ENCODE measurements around the gene MCOLN2.

MCOLN2 gene

GRCh38 chr1:85027242-85027983 lies 30.5 kb upstream of the MCOLN2 start:
- no peaks in the 10 kb centered on the region for H3K9me3 ChIP-seq (ENCODE audit: control insufficient read depth, insufficient read depth, low read depth, low read length)
- H3K27ac ChIP-seq (ENCODE audit: extremely low read depth, low read depth, low read length) = no peak overlapping the region
- H3K4me3 ChIP-seq (ENCODE audit: low read depth, low read length) = no peak overlapping the region
- TF ChIP-seq ZNF555 (tag by site-specific recombination; conservative IDR thresholded peaks at IDR 0.05) = no peak
- TF ChIP-seq ZNF654 (tag by site-specific recombination; IDR thresholded peaks at IDR 0.05; ENCODE audit: low read depth) = peak; percentile 18; the same call in 1 of the 2 replicates
- TF ChIP-seq ZNF704 (tag by site-specific recombination; IDR thresholded peaks at IDR 0.05) = no peak
- no peak for TF ChIP-seq ZFHX2 (tag by site-specific recombination; conservative IDR thresholded peaks at IDR 0.05)
- no peak for TF ChIP-seq MEIS1 (CRISPR knock-in tag; IDR thresholded peaks at IDR 0.05; ENCODE audit: borderline replicate concordance)
- peaks cover 33 to 58% of the 10 kb centered on the region in 2 experiments for H3K36me3 ChIP-seq (ENCODE audit: control insufficient read depth in 2 of 2, insufficient read depth in 1 of 2, low read length in 2 of 2)
- POLR2A ChIA-PET = no interaction called here
- H3K4me1 ChIP-seq (ENCODE audit: control insufficient read depth, insufficient read depth, low read length) = no peaks in the 10 kb centered on the region
- CTCF ChIA-PET = interaction anchor here (0.5 to 6.1 kb wide), 5 partner anchors 10 to 314 kb away, joined by 3 to 59 read pairs (median 3); no protein-coding TSS in a partner anchor

DNA sequence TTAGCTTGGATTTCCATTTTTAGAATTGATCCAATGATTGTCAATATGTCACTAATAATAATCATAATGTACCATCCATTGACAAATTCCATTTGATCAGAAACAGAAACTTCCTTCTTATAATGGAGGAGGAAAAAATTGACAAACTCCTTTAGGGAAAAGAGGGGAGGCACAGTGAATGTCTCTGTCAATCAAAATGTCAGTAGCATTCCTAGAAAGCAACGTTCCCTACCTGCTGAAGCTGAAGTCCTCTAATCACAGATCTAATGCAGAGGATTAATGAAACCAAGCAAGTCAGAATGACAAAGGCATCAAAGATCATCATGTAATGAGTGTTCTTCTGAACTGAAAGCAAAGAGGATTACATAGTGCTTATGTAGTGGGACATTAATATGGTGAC lies 29.0 kb upstream of the MCOLN2 start:
- Histone ChIP-seq H3K4me3 (ENCODE audit: low read depth, low read length) (no peak overlapping the region), H3K36me3 (ENCODE audit: control insufficient read depth in 2 of 2, insufficient read depth in 1 of 2, low read length in 2 of 2) (peaks cover 34 to 67% of the 10 kb centered on the region in 2 experiments), H3K4me1 (ENCODE audit: control insufficient read depth, insufficient read depth, low read length) (no peaks in the 10 kb centered on the region), H3K27ac (ENCODE audit: extremely low read depth, low read depth, low read length) (no peak overlapping the region), H3K9me3 (ENCODE audit: control insufficient read depth, insufficient read depth, low read depth, low read length) (no peaks in the 10 kb centered on the region)
- ChIA-PET POLR2A (no interaction called here), CTCF (interaction anchor here (0.6 to 6.1 kb wide), 3 partner anchors 68 to 1208 kb away, joined by 3 to 59 read pairs (median 4); no protein-coding TSS in a partner anchor)
- TF ChIP-seq ZFP3 (tag by site-specific recombination; IDR thresholded peaks at IDR 0.05; ENCODE audit: low read depth) (no peak), TCF7L2 (IDR thresholded peaks at IDR 0.05; ENCODE audit: borderline replicate concordance, low read depth, low read length) (no peak), KLF8 (tag by site-specific recombination; IDR thresholded peaks at IDR 0.05) (no peak), ZNF776 (tag by site-specific recombination; IDR thresholded peaks at IDR 0.05; ENCODE audit: borderline replicate concordance) (no peak), ZNF473 (tag by site-specific recombination; IDR thresholded peaks at IDR 0.05) (no peak), SCRT1 (tag by site-specific recombination; IDR thresholded peaks at IDR 0.05; ENCODE audit: borderline replicate concordance) (no peak), ZNF155 (tag by site-specific recombination; IDR thresholded peaks at IDR 0.05) (no peak), PRDM10 (tag by site-specific recombination; IDR thresholded peaks at IDR 0.05) (no peak), ZNF626 (tag by site-specific recombination; IDR thresholded peaks at IDR 0.05) (no peak), ZBTB8A (tag by site-specific recombination; IDR thresholded peaks at IDR 0.05) (no peak), ZNF221 (tag by site-specific recombination; IDR thresholded peaks at IDR 0.05; ENCODE audit: borderline replicate concordance) (no peak), ZNF280C (tag by site-specific recombination; IDR thresholded peaks at IDR 0.05) (no peak), ZNF146 (tag by site-specific recombination; IDR thresholded peaks at IDR 0.05) (no peak)
- TF ChIP-seq, protein P1, sequence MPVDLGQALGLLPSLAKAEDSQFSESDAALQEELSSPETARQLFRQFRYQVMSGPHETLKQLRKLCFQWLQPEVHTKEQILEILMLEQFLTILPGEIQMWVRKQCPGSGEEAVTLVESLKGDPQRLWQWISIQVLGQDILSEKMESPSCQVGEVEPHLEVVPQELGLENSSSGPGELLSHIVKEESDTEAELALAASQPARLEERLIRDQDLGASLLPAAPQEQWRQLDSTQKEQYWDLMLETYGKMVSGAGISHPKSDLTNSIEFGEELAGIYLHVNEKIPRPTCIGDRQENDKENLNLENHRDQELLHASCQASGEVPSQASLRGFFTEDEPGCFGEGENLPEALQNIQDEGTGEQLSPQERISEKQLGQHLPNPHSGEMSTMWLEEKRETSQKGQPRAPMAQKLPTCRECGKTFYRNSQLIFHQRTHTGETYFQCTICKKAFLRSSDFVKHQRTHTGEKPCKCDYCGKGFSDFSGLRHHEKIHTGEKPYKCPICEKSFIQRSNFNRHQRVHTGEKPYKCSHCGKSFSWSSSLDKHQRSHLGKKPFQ (tag by site-specific recombination; IDR thresholded peaks at IDR 0.05) = no peak
- TF ChIP-seq, protein P2, sequence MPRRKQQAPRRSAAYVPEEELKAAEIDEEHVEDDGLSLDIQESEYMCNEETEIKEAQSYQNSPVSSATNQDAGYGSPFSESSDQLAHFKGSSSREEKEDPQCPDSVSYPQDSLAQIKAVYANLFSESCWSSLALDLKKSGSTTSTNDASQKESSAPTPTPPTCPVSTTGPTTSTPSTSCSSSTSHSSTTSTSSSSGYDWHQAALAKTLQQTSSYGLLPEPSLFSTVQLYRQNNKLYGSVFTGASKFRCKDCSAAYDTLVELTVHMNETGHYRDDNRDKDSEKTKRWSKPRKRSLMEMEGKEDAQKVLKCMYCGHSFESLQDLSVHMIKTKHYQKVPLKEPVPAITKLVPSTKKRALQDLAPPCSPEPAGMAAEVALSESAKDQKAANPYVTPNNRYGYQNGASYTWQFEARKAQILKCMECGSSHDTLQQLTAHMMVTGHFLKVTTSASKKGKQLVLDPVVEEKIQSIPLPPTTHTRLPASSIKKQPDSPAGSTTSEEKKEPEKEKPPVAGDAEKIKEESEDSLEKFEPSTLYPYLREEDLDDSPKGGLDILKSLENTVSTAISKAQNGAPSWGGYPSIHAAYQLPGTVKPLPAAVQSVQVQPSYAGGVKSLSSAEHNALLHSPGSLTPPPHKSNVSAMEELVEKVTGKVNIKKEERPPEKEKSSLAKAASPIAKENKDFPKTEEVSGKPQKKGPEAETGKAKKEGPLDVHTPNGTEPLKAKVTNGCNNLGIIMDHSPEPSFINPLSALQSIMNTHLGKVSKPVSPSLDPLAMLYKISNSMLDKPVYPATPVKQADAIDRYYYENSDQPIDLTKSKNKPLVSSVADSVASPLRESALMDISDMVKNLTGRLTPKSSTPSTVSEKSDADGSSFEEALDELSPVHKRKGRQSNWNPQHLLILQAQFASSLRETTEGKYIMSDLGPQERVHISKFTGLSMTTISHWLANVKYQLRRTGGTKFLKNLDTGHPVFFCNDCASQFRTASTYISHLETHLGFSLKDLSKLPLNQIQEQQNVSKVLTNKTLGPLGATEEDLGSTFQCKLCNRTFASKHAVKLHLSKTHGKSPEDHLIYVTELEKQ (tag by site-specific recombination; IDR thresholded peaks at IDR 0.05; ENCODE audit: borderline replicate concordance) = no peak

All from HEK293 (cell line).